Activated CD4-positive, alpha-beta T cell treated with anti-CD3 and anti-CD28 coated beads, Interleukin-2, amount 10 ng/mL, durations not matched to agents 7 days and 5 days (primary cell): Measurements from ENCODE around the gene RFWD3. TPM values are rescaled to one million over a fixed set of nuclear protein-coding genes. Genes with fewer than 3 reads are reported as not detected.
A peak's percentile ranks its signal among the peaks of the same experiment; 100 is the strongest.
"Not testable (repeated sequence)": the region's sequence is repeated elsewhere in the genome, so short reads cannot be mapped to it uniquely, and the experiment has no call there.

Experiments
- CTCF ChIA-PET: fragments of 350-600 bp; sonication (Branson Sonifier 250); formaldehyde crosslinking; loops from one replicate; lab custom pipeline; 2021; ENCODE audit warnings: antibody characterized with exemption; lab: Charles Lee
- POLR2A ChIA-PET: fragments of 350-600 bp; sonication (Branson Sonifier 250); formaldehyde crosslinking; loops from one replicate; lab custom pipeline; 2021; ENCODE audit warnings: antibody characterized with exemption; lab: Charles Lee
- DNase-seq: peaks from one replicate; pipeline ENCODE4 v3.0.0-alpha.2; 2020
- H3K27ac Mint-ChIP-seq: one replicate; pipeline ENCODE4 v1.8.0; 2021; ENCODE audit warnings: mild to moderate bottlenecking, moderate library complexity, mixed read lengths
- H3K27me3 Mint-ChIP-seq: one replicate; pipeline ENCODE4 v1.8.0; 2021; ENCODE audit warnings: mixed read lengths
- H3K36me3 Mint-ChIP-seq: one replicate; pipeline ENCODE4 v1.8.0; 2021; ENCODE audit warnings: low read depth, mixed read lengths
- H3K4me1 Mint-ChIP-seq: one replicate; pipeline ENCODE4 v1.8.0; 2021; ENCODE audit warnings: mixed read lengths
- H3K4me3 Mint-ChIP-seq: one replicate; pipeline ENCODE4 v1.8.0; 2021; ENCODE audit warnings: mild to moderate bottlenecking, moderate library complexity, mixed read lengths
- H3K9me3 Mint-ChIP-seq: one replicate; pipeline ENCODE4 v1.8.0; 2021; ENCODE audit warnings: mixed read lengths
- total RNA-seq, 2 experiments: library from RNA; stranded (reverse); gene quantifications; one replicate each; pipeline ENCODE4 v1.2.3, GENCODE V29; 2021

The RFWD3 gene
- total RNA-seq, 2 experiments from 2014 or later = 115 to 117 TPM

DNA sequence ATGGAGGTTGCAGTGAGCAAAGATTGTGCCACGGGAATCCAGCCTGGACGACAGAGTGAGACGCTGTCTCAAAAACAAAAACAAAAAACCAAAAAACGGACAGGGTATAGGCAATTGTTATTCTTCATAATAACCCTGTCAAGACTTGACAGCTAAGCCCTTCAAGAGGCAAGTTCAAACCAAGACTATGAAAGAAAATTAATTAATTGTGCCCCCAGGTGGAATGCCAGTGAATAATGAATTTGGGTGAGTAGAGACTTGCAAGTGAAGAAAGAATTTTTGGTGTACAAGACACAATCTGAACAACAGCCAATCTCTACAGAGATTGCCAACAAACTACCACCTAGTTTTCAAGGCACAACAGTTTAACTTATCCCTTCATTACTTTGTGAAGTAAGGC lies 6.3 kb downstream of the RFWD3 start:
- ChIA-PET POLR2A (no interaction called here), CTCF (interaction anchor here (1.2 to 1.6 kb wide), 2 partner anchors 9 to 24 kb away, joined by 3 to 4 read pairs; no protein-coding TSS in a partner anchor)
- DNase-seq = no peak
- Mint-ChIP-seq H3K9me3 (no peaks in the 10 kb centered on the region), H3K27me3 (no peaks in the 10 kb centered on the region), H3K36me3 (peaks cover 86% of the 10 kb centered on the region), H3K4me3 (no peak overlapping the region), H3K27ac (no peak overlapping the region), H3K4me1 (peaks cover 86% of the 10 kb centered on the region)

DNA sequence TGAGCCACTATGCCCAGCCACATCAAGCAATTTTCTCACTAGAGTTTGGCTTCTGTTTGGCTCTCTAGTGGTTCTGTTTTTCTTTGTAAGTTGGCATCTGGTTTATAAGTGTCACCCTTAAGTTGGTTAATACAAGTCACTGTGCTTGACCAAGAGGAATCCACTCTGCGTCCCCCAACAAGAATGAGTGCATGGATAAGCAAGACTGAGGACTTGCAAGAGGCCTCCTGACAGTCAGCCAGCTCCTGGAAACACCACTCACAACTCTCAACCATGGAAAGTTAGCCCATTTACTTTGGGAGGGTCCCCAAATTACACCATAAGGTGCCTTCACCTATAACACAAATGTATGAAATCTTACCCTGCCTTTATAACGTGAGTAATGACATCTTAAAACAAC lies 7.6 kb downstream of the RFWD3 start:
- CTCF ChIA-PET = interaction anchor here (0.7 to 1.2 kb wide), 3 partner anchors 13 to 23 kb away, joined by 3 to 4 read pairs (median 4); no protein-coding TSS in a partner anchor
- Mint-ChIP-seq H3K36me3 (peaks cover 87% of the 10 kb centered on the region), H3K9me3 (no peaks in the 10 kb centered on the region), H3K4me3 (no peak overlapping the region), H3K4me1 (peaks cover 85% of the 10 kb centered on the region), H3K27ac (no peak overlapping the region), H3K27me3 (no peaks in the 10 kb centered on the region)
- DNase-seq = no peak
- POLR2A ChIA-PET = no interaction called here

DNA sequence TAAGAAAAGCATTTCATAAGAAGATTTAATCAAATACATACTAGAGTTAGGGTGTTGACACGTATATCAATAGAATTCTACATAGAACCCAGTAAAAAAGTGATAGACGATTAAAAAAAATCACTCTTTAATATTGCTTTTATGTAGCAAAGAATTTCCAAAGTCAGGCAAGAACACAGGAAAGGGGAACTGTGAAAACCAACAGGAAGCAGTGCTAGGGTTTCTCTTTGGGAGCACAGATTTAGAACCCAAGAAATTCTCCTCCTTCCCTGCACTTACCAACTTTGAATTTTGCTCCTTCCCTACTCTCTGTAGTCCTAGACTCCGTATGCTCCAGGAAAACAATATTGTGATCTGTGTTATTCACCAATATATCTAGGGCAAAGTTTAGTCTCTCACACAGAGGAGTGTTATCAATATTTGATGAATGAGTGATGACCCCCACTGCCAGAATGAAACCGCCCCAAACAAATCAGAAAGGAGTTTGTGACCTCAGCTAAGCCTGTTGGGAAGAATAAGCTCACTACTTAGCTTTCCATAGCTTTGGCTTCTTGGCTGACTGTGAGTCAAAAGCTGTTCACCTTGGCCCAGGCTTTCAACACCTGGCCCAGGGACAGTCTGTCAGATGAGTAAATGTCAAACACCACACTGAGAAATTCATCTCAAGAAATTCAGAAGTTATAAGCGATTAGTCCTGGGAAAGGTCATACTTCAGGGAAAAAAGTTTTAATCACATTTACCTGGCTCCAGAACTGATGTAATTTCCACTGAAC lies 8.6 kb downstream of the RFWD3 start:
- H3K9me3 Mint-ChIP-seq = no peaks in the 10 kb centered on the region
- no peak for DNase-seq
- H3K36me3 Mint-ChIP-seq = peaks cover 82% of the 10 kb centered on the region
- H3K4me3 Mint-ChIP-seq = no peak overlapping the region
- no peak overlapping the region for H3K27ac Mint-ChIP-seq
- peaks cover 77% of the 10 kb centered on the region for H3K4me1 Mint-ChIP-seq
- ChIA-PET CTCF (interaction anchor here (0.6 to 0.9 kb wide), 2 partner anchors 12 to 26 kb away, joined by 3 to 4 read pairs; no protein-coding TSS in a partner anchor), POLR2A (interaction anchor here (0.6 kb wide), 3 partner anchors 9 to 81 kb away, joined by 3 to 4 read pairs (median 4); no protein-coding TSS in a partner anchor)
- no peaks in the 10 kb centered on the region for H3K27me3 Mint-ChIP-seq

DNA sequence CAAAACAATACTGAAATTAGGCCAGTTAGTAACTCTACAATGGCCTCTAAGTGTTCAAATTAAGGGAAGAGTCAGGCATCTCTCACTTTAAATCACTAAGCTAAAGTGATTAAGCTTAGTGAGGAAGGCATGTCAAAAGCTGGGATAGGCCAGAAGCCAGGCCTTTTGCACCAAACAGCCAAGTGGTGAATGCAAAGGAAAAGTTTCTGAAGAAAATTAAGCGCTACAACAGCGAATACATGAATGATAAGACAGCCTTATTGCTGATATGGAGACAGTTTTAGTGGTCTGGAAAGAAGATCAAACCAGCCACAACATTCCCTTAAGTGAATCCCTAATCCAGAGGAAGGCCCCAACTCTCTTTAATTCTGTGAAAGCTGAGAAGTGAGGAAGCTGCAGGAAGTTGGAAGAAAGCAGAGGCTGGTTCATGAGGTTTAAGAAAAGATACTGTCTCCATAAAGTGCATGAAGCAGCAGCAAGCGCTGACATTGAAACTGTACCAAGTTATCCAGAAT lies 12.1 kb downstream of the RFWD3 start:
- ChIA-PET CTCF (interaction anchor here (0.6 kb wide), 1 partner anchor 48 kb away, joined by 4 read pairs; no protein-coding TSS in a partner anchor), POLR2A (interaction anchor here (0.6 kb wide), 1 partner anchor 15 kb away, joined by 4 read pairs; no protein-coding TSS in a partner anchor)
- DNase-seq = no peak
- peaks cover 55% of the 10 kb centered on the region for H3K4me1 Mint-ChIP-seq
- peaks cover 66% of the 10 kb centered on the region for H3K36me3 Mint-ChIP-seq
- peak overlapping the region; percentile 50 for H3K27ac Mint-ChIP-seq
- no peaks in the 10 kb centered on the region for H3K9me3 Mint-ChIP-seq
- H3K4me3 Mint-ChIP-seq = no peak overlapping the region
- H3K27me3 Mint-ChIP-seq = no peaks in the 10 kb centered on the region

DNA sequence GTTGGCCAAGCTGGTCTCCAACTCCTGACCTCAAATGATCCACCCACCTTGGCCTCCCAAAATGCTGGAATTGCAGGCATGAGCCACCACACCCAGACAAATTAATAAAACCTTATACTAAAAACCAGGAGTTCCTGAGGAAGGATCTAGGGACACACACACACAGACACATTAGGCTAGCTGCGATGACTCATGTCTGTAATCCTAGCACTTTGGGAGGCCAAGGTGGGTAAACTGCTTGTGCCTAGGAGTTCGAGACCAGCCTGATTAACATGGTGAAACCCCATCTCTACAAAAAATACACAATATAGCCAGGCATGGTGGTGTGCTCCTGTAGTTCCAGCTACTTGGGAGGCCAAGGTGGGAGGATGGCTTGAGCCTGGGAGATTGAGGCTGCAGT lies 13.8 kb downstream of the RFWD3 start:
- H3K36me3 Mint-ChIP-seq = peaks cover 56% of the 10 kb centered on the region
- POLR2A ChIA-PET = not testable (repeated sequence)

DNA sequence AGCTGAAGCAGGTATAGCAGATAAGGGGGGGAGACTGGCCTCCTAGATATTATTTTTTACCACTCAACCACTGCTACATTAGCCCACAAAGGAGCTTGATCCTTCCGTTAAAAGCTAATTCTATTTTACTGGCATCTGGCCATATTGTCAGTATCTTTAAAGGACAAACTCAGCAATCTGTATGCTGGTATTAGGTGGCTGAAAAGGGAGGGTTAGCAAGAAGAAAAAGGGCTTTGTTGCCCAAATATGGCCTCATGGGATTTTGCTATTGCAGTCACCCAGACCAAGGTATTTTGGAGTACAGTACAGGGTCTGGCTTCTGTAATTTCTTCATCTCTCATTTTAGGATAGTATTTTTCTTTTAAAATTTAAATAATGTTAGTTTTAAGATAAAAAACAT lies 14.4 kb downstream of the RFWD3 start:
- H3K4me3 Mint-ChIP-seq = no peak overlapping the region
- no peak for DNase-seq
- ChIA-PET POLR2A (interaction anchor here (0.6 kb wide), 1 partner anchor 22 kb away, joined by 5 read pairs; no protein-coding TSS in a partner anchor), CTCF (interaction anchor here (0.6 to 2.2 kb wide), 7 partner anchors 9 to 22 kb away, joined by 3 to 7 read pairs (median 4); partner anchors contain the start of gene RFWD3)
- no peaks in the 10 kb centered on the region for H3K27me3 Mint-ChIP-seq
- H3K36me3 Mint-ChIP-seq = peaks cover 53% of the 10 kb centered on the region
- peaks cover 37% of the 10 kb centered on the region for H3K4me1 Mint-ChIP-seq
- no peak overlapping the region for H3K27ac Mint-ChIP-seq
- no peaks in the 10 kb centered on the region for H3K9me3 Mint-ChIP-seq

More for the DNA sequence above, 13.8 kb downstream of the RFWD3 start:
- peaks cover 41% of the 10 kb centered on the region for H3K4me1 Mint-ChIP-seq
- H3K27me3 Mint-ChIP-seq, H3K4me3 Mint-ChIP-seq, DNase-seq, H3K27ac Mint-ChIP-seq, H3K9me3 Mint-ChIP-seq: not testable (repeated sequence)
- CTCF ChIA-PET = interaction anchor here (0.7 to 2.2 kb wide), 2 partner anchors 11 to 20 kb away, joined by 3 to 7 read pairs; no protein-coding TSS in a partner anchor

DNA sequence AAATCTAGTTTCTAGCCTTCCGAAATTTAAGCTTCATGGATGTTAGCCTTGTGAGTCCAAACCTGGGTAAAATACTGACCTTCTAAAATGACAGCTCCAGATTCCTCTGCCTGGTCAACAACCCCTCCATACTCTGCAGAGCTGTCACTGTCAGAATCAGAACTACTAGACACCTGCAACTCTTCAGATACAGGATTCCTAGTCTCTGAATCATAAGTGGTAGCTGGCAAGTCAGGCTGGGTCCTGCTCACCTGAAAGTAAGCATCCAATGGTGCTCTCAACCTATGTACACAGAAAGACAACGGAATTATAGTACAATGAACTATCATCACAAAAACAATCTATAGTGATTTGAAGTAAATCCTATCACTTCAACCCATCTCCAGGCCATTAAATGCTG lies 14.8 kb downstream of the RFWD3 start:
- Mint-ChIP-seq H3K4me3 (no peak overlapping the region), H3K4me1 (peaks cover 33% of the 10 kb centered on the region), H3K27ac (no peak overlapping the region), H3K36me3 (peaks cover 51% of the 10 kb centered on the region), H3K9me3 (no peaks in the 10 kb centered on the region), H3K27me3 (no peaks in the 10 kb centered on the region)
- no peak for DNase-seq
- ChIA-PET POLR2A (no interaction called here), CTCF (interaction anchor here (0.6 to 2.2 kb wide), 6 partner anchors 9 to 22 kb away, joined by 3 to 7 read pairs (median 4); partner anchors contain the start of gene RFWD3)

DNA sequence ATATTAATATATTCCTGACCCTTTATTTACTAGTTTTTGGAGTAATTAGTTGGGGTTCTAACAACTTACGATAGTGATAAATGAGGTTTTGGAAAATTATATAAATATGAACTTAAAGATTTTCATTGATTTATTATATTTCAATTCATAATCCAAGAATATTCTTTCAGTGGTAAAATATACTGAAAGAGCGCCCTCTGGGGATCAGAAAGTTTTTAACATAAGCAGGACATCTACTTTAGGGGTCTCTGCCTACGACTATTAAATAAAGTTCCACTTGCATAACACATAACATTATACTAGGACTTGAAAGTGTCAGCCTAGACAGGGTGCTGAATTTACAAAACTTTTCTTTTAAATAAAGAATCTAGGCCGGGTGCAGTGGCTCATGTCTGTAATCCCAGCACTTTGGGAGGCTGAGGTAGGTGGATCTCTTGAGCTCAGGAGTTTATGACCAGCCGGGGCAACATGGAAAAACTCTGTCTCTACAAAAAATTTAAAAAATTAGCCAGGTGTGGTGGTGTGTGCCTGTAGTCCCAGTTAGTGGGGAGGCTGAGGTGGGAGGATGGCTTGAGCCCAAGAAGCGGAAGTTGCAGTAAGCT lies 15.6 kb downstream of the RFWD3 start:
- H3K4me3 Mint-ChIP-seq = no peak overlapping the region
- no peaks in the 10 kb centered on the region for H3K9me3 Mint-ChIP-seq
- no peak overlapping the region for H3K27ac Mint-ChIP-seq
- CTCF ChIA-PET = interaction anchor here (1.4 to 2.2 kb wide), 4 partner anchors 10 to 19 kb away, joined by 3 to 7 read pairs (median 6); partner anchors contain the start of gene RFWD3
- H3K4me1 Mint-ChIP-seq = peaks cover 29% of the 10 kb centered on the region
- no peaks in the 10 kb centered on the region for H3K27me3 Mint-ChIP-seq
- peaks cover 50% of the 10 kb centered on the region for H3K36me3 Mint-ChIP-seq
- POLR2A ChIA-PET = no interaction called here
- peak; percentile 20 for DNase-seq

DNA sequence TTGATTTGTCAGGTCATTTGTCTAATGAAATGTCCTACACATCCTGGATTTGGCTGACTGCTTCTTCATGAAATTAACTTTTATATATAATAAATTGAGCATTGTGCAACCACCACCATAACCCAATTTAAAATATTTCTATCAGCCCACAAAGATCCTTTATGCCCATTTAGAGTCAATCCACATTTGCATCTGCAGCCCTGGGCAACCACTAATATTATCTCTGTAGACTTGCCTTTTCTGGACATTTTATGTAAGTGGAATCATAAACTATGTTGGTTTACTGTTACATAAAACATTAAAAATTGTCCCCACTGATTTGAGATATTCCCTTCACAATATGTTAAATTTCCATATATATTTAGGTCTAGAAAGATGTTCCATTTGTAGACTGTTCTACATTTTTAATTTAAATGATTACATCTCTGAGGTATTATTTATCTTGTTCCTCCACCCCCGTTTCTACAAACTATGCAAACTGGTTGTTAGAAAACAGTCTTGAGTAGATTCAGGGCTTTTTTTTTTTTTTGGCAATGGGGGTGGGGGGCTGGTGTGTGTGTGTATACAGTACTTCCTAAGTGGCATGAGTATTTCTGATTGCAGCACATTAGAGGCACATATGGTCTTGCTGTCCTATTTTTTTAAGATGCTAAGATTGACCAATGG lies 16.7 kb downstream of the RFWD3 start:
- Mint-ChIP-seq H3K36me3 (peaks cover 42% of the 10 kb centered on the region), H3K27ac (no peak overlapping the region), H3K4me1 (peaks cover 21% of the 10 kb centered on the region), H3K9me3 (no peaks in the 10 kb centered on the region), H3K4me3 (no peak overlapping the region), H3K27me3 (no peaks in the 10 kb centered on the region)
- no peak for DNase-seq
- ChIA-PET CTCF (no interaction called here), POLR2A (no interaction called here)

DNA sequence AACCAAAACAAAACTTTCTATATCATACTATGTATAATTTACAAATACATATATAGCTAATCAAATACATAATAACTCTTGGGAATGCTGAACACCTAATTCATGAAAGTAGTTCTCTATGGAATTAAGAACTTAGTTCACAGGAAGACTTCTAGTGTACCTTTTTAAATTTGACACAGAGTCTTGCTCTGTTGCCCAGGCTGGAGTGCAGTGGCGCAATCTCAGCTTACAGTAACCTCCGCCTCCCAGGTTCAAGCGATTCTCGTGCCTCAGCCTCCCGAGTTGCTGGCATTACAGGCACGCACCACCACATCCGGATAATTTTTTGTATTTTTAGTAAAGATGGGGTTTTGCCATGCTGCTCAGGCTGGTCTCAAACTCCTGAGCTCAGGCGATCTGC lies 24.7 kb downstream of the RFWD3 start:
- ChIA-PET POLR2A (interaction anchor here (0.6 kb wide), 1 partner anchor 21 kb away, joined by 3 read pairs; no protein-coding TSS in a partner anchor), CTCF (interaction anchor here (0.7 to 0.9 kb wide), 2 partner anchors 15 to 185 kb away, joined by 3 read pairs; no protein-coding TSS in a partner anchor)
- no peak for DNase-seq
- Mint-ChIP-seq H3K27ac (no peak overlapping the region), H3K4me3 (no peak overlapping the region), H3K4me1 (no peaks in the 10 kb centered on the region), H3K27me3 (no peaks in the 10 kb centered on the region), H3K9me3 (no peaks in the 10 kb centered on the region), H3K36me3 (peaks cover 45% of the 10 kb centered on the region)

DNA sequence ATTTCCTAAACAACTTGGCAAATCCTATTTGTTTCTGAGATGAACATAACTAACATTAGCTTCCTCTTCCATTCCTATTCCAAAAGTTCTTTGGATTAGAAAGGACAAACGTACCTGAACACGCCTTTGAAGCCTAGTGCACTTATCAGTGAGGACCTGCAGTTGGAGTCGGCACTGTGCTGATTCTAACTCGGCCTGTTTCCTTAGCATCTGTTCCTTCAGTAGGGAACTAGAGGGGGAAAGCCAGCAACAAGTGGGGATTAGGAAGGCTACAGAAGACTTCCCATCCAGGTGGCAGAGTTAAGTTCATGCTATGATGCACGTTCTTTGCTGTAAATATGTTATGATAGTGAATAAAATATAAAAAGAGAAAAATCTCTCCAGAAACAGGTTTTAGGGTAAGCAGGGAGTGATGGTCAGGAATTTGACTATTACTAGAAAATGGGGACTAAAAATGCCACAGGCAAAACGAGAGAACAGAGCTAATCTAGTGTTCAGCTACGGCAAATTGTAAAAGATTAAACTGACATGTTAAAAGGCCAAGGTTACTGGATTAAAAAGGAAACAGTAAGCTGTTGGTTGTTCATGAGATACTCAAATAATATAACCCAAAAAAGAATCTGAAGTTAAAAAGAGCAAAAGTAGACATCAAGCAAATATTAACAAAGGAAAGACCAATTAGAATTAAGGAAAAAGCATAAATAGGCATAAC lies 28.8 kb downstream of the RFWD3 start:
- peaks cover 48% of the 10 kb centered on the region for H3K36me3 Mint-ChIP-seq
- no peak for DNase-seq
- no peak overlapping the region for H3K4me3 Mint-ChIP-seq
- ChIA-PET CTCF (interaction anchor here (0.6 to 2.2 kb wide), 4 partner anchors 8 to 26 kb away, joined by 3 to 11 read pairs (median 10); no protein-coding TSS in a partner anchor), POLR2A (no interaction called here)
- H3K9me3 Mint-ChIP-seq = no peaks in the 10 kb centered on the region
- H3K4me1 Mint-ChIP-seq = no peaks in the 10 kb centered on the region
- H3K27me3 Mint-ChIP-seq = no peaks in the 10 kb centered on the region
- H3K27ac Mint-ChIP-seq = no peak overlapping the region
